Activated CD4-positive, alpha-beta T cell treated with anti-CD3 and anti-CD28 coated beads for 24 hours (primary cell): ENCODE results near the gene IQCK.
"Not testable (repeated sequence)": the region's sequence is repeated elsewhere in the genome, so short reads cannot be mapped to it uniquely, and the experiment has no call there.

Experiments used
- DNase-seq, 2 donors: peaks; one replicate each; pipeline ENCODE4 v3.0.0-alpha.2; 2020; ENCODE audit warnings: low read depth in 2 of 2

Gene IQCK

GRCh38 chr16:19757762-19758595 lies 39.9 kb downstream of the IQCK start:
- DNase-seq = no peak

DNA sequence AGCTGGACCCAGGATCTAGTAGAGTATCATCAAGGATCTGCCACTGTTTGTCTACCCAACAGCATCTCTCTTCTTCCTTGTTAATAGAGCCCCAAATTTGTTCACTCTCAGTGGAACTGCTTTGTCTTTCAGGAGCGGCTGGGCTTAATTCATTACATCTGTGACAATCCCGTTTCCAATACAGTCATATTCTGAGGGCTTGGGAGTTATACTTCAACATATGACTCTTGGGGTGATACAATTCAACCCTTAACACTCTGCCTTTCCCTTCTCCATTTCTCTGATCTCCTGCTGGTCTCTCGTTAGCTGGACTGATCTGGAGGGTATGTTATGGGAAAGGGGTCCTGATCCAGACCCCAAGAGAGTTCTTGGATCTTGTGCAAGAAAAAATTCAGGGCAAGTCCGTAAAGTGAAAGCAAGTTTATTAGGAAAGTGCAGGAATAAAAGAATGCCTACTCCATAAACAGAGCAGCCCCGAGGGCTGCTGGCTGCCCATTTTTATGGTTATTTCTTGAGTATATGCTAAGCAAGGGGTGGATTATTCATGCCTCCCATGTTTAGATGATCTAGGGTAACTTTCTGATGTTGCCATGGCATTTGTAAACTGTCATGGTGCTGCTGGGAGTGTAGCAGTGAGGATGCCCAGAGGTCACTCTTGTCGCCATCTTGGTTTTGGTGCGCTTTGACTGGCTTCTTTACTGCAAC lies 42.4 kb downstream of the IQCK start:
- no peak for DNase-seq

GRCh38 chr16:19765860-19766553 lies 47.9 kb downstream of the IQCK start:
- no peak for DNase-seq

GRCh38 chr16:19766554-19766884 lies 48.4 kb downstream of the IQCK start:
- no peak for DNase-seq

DNA sequence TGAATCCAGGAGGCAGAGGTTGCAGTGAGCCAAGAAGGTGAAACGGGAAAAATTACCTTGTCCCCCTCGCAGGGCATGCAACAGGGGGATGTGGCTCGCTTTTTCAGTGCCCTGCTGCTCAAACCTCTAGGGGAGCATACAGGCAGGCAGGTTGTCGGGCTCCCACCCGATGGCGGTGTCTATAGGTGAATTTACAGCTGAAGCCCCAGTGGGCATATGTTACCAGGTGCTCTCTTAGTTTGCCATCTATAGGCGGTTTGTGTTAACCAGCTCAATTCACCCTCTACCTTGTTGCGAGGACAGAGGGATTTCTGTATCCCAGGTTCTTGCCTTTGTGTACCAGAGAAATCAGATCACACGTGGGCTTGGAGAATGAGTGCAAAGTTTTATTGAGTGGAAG lies 48.9 kb downstream of the IQCK start:
- DNase-seq = no peak

- no peak for DNase-seq
These were observed 49.4 kb downstream of the IQCK start for GRCh38 chr16:19767497-19767896.

DNA sequence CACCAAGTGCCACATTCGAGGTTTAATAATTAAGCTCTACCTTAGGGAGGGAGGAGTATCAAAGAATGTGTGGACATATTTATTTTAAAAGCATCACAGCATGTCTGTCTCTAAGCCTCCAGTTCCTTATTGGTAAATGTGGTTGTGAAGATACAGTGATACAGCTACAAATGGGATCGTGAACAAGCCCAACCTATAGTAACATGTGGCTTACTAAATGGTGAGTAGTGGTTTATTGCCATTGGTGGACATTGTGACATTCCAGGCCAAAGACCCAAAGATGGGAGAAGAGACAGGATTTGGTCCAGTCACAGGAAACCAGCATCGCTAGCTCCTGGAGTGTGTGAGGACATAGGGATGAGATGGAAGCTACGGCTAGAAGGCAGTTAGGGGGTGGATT lies 51.2 kb downstream of the IQCK start:
- DNase-seq = no peak

- no peak for DNase-seq
These were observed 53.0 kb downstream of the IQCK start for GRCh38 chr16:19771040-19771439.

DNA sequence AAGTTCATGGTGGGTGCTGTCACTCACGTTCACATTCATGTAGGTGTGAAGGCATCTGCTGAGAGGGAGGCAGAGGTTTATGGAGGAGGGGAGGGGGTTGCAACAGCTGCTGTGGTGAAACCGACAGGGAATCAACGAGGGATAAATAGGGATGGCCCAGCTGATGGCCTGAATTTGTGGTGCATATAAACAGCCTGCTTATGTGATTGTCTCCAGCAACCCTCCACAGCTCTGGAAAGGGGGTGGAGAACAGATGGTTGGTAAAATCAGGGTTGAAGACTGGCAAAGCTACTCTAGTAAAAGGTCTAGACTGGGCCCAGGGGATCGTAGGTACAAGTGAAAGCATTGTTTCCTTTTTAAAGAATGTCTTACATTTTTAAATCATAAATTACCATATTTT lies 53.7 kb downstream of the IQCK start:
- no peak for DNase-seq

GRCh38 chr16:19774024-19774423 lies 56.0 kb downstream of the IQCK start:
- DNase-seq = no peak

GRCh38 chr16:19776147-19776546 lies 58.1 kb downstream of the IQCK start:
- no peak for DNase-seq

DNA sequence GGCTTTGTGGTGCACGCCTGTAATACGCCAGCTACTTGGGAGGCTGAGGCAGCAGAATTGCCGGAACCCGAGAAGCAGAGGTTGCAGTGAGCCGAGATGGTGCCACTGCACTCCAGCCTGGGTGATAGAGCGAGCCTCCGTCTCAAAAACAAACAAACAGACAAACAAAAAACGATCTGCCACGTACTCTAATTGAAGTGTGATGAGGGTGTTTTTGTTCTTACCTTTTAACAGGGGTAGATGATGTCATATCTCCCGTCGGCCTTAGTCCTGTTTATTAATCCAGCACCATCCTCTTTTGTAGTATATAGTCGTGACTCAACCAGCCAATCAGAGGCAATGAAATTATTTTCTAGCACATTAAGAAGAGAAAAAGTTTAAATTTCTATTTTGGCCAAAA lies 58.5 kb downstream of the IQCK start:
- DNase-seq = no peak

DNA sequence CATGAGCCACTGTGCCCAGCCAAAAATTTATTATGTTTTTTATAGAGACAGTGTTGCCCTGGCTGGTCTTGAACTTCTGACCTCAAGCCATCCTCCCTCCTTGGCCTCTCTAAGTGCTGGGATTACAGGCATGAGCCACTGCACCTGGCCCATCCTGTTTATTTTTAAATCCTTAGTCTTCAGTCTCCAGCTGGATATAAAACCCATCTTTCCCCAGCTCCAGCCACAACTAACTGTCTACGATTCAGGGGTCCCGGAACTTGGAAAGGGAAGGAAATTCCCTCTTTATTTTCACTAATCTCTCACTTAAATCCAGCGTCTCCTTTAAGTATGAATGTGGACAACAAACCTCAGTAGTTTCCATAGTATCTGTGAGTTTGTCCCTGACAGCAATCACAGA lies 62.2 kb downstream of the IQCK start:
- DNase-seq = no peak

- no peak for DNase-seq
These were observed 63.2 kb downstream of the IQCK start for GRCh38 chr16:19781226-19781625.

DNA sequence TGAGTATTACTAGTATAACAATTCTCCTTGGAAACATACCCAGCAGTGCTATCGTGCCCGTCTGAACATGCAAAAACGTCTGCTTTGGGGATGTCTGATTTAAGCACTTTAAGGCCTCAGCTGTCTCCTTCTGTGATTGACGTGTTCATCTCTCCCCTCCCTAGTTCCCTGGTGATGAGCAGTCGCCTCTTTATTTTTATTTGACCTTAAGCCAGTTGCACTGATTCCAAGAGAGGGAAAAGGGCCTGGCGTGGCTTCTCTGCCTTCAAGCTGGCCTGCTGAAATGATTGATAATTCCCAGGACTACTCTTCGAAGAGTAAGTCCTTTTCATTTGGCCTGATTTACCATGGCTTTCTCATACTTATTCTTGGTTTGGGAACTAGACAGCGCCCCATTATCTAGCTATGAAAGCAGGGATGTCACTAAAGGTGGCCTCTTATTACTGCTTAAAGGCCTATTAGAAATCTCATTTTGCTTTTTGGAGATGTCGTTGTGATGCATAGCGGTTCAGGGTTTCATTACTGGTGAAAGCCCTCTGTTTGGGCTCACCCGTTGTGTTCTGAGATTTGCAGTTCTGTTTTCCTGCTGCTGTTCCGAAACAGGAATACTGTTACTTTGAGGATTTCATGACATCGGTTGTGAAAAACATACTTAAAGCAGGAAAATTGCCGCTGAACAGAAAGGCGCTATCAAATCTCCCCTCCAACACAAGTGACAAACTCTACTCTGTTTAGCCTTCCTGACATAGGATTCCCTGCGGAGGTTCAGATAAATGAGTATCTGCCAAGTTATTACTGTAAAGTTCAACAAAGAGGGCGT lies 65.5 kb downstream of the IQCK start:
- no peak for DNase-seq

- no peak for DNase-seq
These were observed 66.2 kb downstream of the IQCK start for GRCh38 chr16:19784183-19784736.

DNA sequence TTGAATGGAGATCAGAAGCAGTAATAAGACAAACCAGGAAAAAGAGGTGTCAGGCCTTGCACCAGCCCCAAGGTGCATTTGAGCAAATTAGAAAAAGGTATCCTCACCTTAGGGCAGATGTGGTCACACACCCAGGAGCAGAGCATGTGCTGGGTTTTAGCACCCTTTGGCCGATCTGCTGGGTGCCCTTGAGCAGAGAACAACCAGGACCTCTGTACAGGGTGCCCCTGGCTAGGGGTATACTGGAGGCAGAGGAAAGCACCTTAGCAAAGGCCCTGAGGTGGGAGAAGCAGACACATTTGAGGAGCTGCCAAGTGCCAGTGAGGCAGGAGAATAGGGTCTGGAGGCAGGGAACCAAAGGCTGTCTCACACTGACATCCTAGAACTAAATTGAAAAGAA lies 67.0 kb downstream of the IQCK start:
- no peak for DNase-seq

GRCh38 chr16:19785512-19786130 lies 67.5 kb downstream of the IQCK start:
- DNase-seq = no peak

- DNase-seq = not testable (repeated sequence)
These were observed 83.3 kb downstream of the IQCK start for GRCh38 chr16:19801369-19801768.

- DNase-seq = not testable (repeated sequence)
These were observed 83.8 kb downstream of the IQCK start for GRCh38 chr16:19801824-19802223.

DNA sequence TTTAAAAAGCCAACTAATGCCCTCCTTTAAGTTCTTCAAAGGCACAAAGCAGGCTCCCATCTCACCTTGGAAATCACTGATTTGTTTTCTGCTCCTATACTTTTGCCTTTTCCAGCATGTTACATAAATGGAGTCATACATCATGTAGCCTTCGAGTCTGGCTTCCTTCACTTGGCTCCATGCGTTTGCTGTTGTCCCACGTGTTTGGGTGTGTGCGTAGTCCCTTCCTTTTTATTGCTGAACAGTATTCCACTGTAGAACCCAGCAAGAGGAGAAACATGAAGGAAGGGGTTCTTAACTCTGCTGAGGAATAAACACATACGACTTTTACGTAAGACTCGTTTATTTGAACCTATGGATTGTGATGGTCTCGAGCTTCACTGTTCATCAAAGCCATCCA lies 84.5 kb downstream of the IQCK start:
- no peak for DNase-seq
